ENCODE results near the gene SYTL3. TPM values are rescaled to one million over a fixed set of nuclear protein-coding genes. Genes with fewer than 3 reads are reported as not detected.

SYTL3 gene
- total and polyA plus RNA-seq, 9 of the 15 experiments (the other 6 are each of a cell fraction or from before 2014, with no cell fraction given) = 0.04 to 0.46 (median 0.17) TPM; not detected in 1

- TF ChIP-seq FIP1L1 (IDR thresholded peaks at IDR 0.05; ENCODE audit: low read depth, low read length, poor library complexity, severe bottlenecking) (peak; percentile 94), CEBPB (tag; IDR thresholded peaks at IDR 0.05) (no peak), MXI1 (IDR thresholded peaks at IDR 0.05; ENCODE audit: low read depth, low read length) (peak; percentile 68), PML (IDR thresholded peaks at IDR 0.05; ENCODE audit: low read length) (peak; percentile 88; the same call in 1 of the 2 replicates), ATF6 (CRISPR knock-in tag; IDR thresholded peaks at IDR 0.05) (0 out of 2 replicates have a peak, but pooled peaks have one; percentile 92), IRF1 (CRISPR knock-in tag; IDR thresholded peaks at IDR 0.05; ENCODE audit: borderline replicate concordance) (no peak), NCOA2 (IDR thresholded peaks at IDR 0.05; ENCODE audit: partially characterized antibody in 2 of 2) (no peak), NFIC (IDR thresholded peaks at IDR 0.05) (peak; percentile 46), CUX1 (CRISPR knock-in tag; IDR thresholded peaks at IDR 0.05) (no peak), CHD4 (IDR thresholded peaks at IDR 0.05; ENCODE audit: insufficient read depth, insufficient replicate concordance, low read depth, low read length, poor library complexity, severe bottlenecking) (no peak), PHF21A (IDR thresholded peaks at IDR 0.05; ENCODE audit: borderline replicate concordance, low read depth) (no peak), NKRF (IDR thresholded peaks at IDR 0.05; ENCODE audit: borderline replicate concordance) (peak; percentile 80), PYGO2 (tag; IDR thresholded peaks at IDR 0.05) (no peak), ZNF780A (CRISPR knock-in tag; IDR thresholded peaks at IDR 0.05) (no peak), HMG20B (CRISPR knock-in tag; IDR thresholded peaks at IDR 0.05) (no peak), SREBF2 (CRISPR knock-in tag; IDR thresholded peaks at IDR 0.05) (no peak), ZNF696 (CRISPR knock-in tag; conservative IDR thresholded peaks at IDR 0.05) (no peak)
Observed at GRCh38 chr6:158644231-158645063, 5.4 kb upstream of the SYTL3 start, which contains the start of gene DYNLT1 (continued).

Data from K562 (cell line).